Lung (tissue), 12 donors: ENCODE data around the gene CRISP3. TPM values are rescaled to one million over a fixed set of nuclear protein-coding genes. Genes with fewer than 3 reads are reported as not detected.

Experiments used
- ATAC-seq: fragments of 200-7000 bp; cut with Tn5 transposase; one replicate; pipeline ENCODE4 v1.9.1; 2020; ENCODE audit warnings: moderate number of reproducible peaks; ENCODE audit not compliant: insufficient read depth, low FRiP score
- DNase-seq, 3 donors: peaks; one replicate each; pipeline ENCODE4 v3.0.0-alpha.2; 2013 to 2017
- H3K27ac ChIP-seq, 2 donors: one replicate each; pipeline ENCODE4 v1.5.1; 2013; ENCODE audit warnings: mild to moderate bottlenecking in 2 of 2, moderate library complexity in 2 of 2, control low read depth in 1 of 2, inconsistent platforms in 1 of 2, low read depth in 1 of 2, low read length in 1 of 2
- H3K27me3 ChIP-seq, 3 donors: one replicate each; pipeline ENCODE4 v1.5.1; 2013; ENCODE audit warnings: low read length in 2 of 3; ENCODE audit not compliant: control insufficient read depth in 3 of 3, insufficient read depth in 3 of 3
- H3K36me3 ChIP-seq, 4 donors: one replicate each; pipeline ENCODE4 v1.5.1; 2013; ENCODE audit warnings: low read length in 4 of 4, mild to moderate bottlenecking in 1 of 4, moderate library complexity in 1 of 4; ENCODE audit not compliant: control insufficient read depth in 4 of 4, insufficient read depth in 4 of 4
- H3K4me1 ChIP-seq, 5 donors: one replicate each; pipeline ENCODE4 v1.5.1; 2013; ENCODE audit warnings: low read length in 5 of 5, mild to moderate bottlenecking in 2 of 5, moderate library complexity in 1 of 5; ENCODE audit not compliant: control insufficient read depth in 5 of 5, insufficient read depth in 5 of 5
- H3K4me3 ChIP-seq: one replicate; pipeline ENCODE4 v1.5.1; 2013; ENCODE audit warnings: mild to moderate bottlenecking, control low read depth, moderate library complexity
- H3K9ac ChIP-seq, 2 donors: one replicate each; pipeline ENCODE4 v1.5.1; 2013; ENCODE audit warnings: low read length in 2 of 2, control low read depth in 1 of 2; ENCODE audit not compliant: insufficient read depth in 1 of 2
- H3K9me3 ChIP-seq, 4 donors: one replicate each; pipeline ENCODE4 v1.5.1; 2013; ENCODE audit warnings: low read length in 3 of 4, mild to moderate bottlenecking in 1 of 4, moderate library complexity in 1 of 4; ENCODE audit not compliant: control insufficient read depth in 4 of 4, insufficient read depth in 3 of 4
- CTCF ChIP-seq: IDR thresholded peaks from 2 replicates; pipeline ENCODE4 v1.5.1; 2012; ENCODE audit warnings: mild to moderate bottlenecking; ENCODE audit errors: control extremely low read depth, extremely low read depth
- WGBS, 2 donors: extraction: QIAGEN DNeasy Blood & Tissue Kit; methylation state at CpG; one replicate each; pipeline ENCODE4 v1.1.7; 2013; 5-methylcytosine and 5-hydroxymethylcytosine counted together
- polyA plus RNA-seq, 2 donors: library from polyadenylated mRNA; stranded (reverse); fragments of 200-250 nt; gene quantifications; one replicate each; pipeline ENCODE4 v1.2.1, GENCODE V29; 2013
- total RNA-seq, 2 donors: library from RNA; depleted of rRNA in 1 of 2; stranded (reverse); fragments of >200 nt in 1 of 2; gene quantifications; one replicate each; pipeline ENCODE4 v1.2.1, GENCODE V29; 2014 to 2021
- donor health status: control.
- donor health status: control.
- donor health status: Bipolar disorder and iron deficiency.
- donor health status: healthy.
- donor health status: DM: yes; HTN: yes; CAD: no.

The CRISP3 gene
- total and polyA plus RNA-seq, 4 donors = 0.59 to 1.1 (median 0.91) TPM

GRCh38 chr6:49772285-49772684 lies 28.1 kb upstream of the CRISP3 start:
- Histone ChIP-seq H3K4me1 (no peaks in the 10 kb centered on the region), H3K27me3 (no peaks in the 10 kb centered on the region), H3K27ac (no peak overlapping the region), H3K9me3 (no peaks in the 10 kb centered on the region), H3K9ac (no peak overlapping the region), H3K4me3 (no peak overlapping the region), H3K36me3 (no peaks in the 10 kb centered on the region)
- 73 to 75% methylated on average over 5 of the region's 5 CpGs for WGBS, 2 donors
- no peak for ATAC-seq
- DNase-seq = no peak
- TF ChIP-seq CTCF = no peak

DNA sequence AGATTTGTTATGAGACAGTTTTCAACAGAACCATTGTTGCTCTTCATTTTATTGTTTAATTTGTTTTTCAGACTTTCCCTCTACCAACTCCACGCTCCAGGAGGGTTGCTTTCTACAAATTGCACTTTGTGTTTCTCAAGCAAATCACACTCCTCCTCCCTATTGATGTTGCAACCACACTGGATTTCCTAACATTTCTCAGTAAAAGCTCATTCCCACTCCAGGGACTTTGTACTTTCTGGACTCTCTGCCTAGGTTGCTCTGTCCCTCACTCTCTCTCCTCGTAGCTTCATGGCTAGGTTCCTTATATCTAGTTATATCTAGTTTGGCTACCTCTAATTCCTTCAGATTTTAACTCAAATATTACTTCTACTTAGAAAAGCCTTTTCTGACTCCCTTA lies 22.6 kb upstream of the CRISP3 start:
- no peaks in the 10 kb centered on the region for H3K36me3 ChIP-seq
- no peak overlapping the region for H3K9ac ChIP-seq
- TF ChIP-seq CTCF = no peak
- no peak overlapping the region for H3K4me3 ChIP-seq
- WGBS, 2 donors = 41 to 50% methylated on average over 2 of the region's 2 CpGs
- peak in 1 of 3 donors; percentile 19 for DNase-seq
- H3K27ac ChIP-seq = no peak overlapping the region
- no peak for ATAC-seq
- H3K27me3 ChIP-seq = no peaks in the 10 kb centered on the region
- H3K9me3 ChIP-seq = no peaks in the 10 kb centered on the region
- H3K4me1 ChIP-seq = no peaks in the 10 kb centered on the region

DNA sequence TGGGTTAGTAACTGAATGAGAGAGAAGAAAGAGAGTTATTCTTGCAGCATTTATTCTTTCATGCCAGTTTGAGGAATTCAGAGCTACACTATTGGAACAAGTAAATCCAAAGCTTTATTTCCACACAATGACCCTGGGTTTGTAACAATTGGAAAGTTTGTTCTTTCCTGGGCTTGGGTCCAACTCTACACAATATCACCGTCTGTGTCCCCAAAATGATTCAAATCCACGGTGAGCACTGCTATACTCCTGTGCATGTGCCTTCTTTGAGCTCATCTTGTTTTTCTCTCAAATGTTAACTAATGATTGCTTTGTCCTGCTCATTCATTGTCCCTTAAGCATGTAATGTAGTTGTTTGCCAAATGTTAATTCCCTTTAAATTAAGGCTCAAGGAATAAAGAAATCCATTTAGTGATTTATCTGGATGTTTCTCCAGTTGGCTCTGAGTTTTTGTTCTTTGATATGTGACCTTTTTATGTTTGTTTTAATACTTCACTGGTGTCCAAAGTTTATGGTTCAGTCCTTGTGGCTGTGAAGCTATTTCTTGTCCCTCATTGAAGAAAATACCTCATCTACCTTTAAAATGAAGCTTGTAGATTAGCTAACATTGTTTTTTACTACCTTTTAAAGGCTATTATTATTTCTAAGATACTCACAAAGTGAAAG lies 20.5 kb upstream of the CRISP3 start:
- TF ChIP-seq CTCF = no peak
- Histone ChIP-seq H3K36me3 (no peaks in the 10 kb centered on the region), H3K9me3 (no peaks in the 10 kb centered on the region), H3K27me3 (no peaks in the 10 kb centered on the region), H3K9ac (no peak overlapping the region), H3K27ac (no peak overlapping the region), H3K4me3 (no peak overlapping the region), H3K4me1 (no peaks in the 10 kb centered on the region)
- WGBS, 2 donors = 70 to 79% methylated on average over 2 of the region's 2 CpGs
- no peak for ATAC-seq
- DNase-seq = no peak

DNA sequence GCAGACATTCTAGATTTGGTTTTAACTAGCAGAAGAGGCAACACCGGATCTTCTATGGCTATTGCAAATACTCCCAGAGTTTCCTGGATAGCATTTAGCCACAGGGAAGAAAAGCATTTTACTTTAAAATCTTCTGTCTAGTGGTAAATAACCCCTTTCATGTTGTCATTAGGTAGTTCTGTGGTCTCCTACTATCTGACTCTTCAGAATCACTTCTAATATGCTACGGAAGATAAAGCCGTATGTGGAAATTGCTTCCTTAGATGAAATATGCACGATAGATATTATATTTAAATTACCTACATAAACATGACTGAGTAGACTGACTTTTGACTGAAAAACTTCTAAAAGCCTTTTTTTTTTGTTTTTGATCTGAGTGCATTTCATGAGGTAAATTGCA lies 759 bp downstream of the CRISP3 start:
- no peak overlapping the region for H3K4me3 ChIP-seq
- 53 to 84% methylated on average over 4 of the region's 4 CpGs for WGBS, 2 donors
- H3K27ac ChIP-seq = no peak overlapping the region
- no peaks in the 10 kb centered on the region for H3K9me3 ChIP-seq
- no peaks in the 10 kb centered on the region for H3K36me3 ChIP-seq
- H3K9ac ChIP-seq = no peak overlapping the region
- no peaks in the 10 kb centered on the region for H3K4me1 ChIP-seq
- DNase-seq (no peak), ATAC-seq (no peak)
- H3K27me3 ChIP-seq = no peaks in the 10 kb centered on the region
- no peak for TF ChIP-seq CTCF
